ENCODE results near the gene ARHGAP25. TPM values are rescaled to one million over a fixed set of nuclear protein-coding genes. Genes with fewer than 3 reads are reported as not detected.

Gene ARHGAP25
- total RNA-seq, 1 donor from 2014 or later, result 31.8 TPM

- no peak overlapping the region for H3K4me3 ChIP-seq
- H3K4me1 ChIP-seq, result peaks cover 7% of the 10 kb centered on the region
- no peak overlapping the region for H3K27ac ChIP-seq
- TF ChIP-seq, protein P1, sequence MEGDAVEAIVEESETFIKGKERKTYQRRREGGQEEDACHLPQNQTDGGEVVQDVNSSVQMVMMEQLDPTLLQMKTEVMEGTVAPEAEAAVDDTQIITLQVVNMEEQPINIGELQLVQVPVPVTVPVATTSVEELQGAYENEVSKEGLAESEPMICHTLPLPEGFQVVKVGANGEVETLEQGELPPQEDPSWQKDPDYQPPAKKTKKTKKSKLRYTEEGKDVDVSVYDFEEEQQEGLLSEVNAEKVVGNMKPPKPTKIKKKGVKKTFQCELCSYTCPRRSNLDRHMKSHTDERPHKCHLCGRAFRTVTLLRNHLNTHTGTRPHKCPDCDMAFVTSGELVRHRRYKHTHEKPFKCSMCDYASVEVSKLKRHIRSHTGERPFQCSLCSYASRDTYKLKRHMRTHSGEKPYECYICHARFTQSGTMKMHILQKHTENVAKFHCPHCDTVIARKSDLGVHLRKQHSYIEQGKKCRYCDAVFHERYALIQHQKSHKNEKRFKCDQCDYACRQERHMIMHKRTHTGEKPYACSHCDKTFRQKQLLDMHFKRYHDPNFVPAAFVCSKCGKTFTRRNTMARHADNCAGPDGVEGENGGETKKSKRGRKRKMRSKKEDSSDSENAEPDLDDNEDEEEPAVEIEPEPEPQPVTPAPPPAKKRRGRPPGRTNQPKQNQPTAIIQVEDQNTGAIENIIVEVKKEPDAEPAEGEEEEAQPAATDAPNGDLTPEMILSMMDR (IDR thresholded peaks at IDR 0.05), result no peak
- H3K27me3 ChIP-seq, result no peaks in the 10 kb centered on the region
- no peak for DNase-seq
- no peaks in the 10 kb centered on the region for H3K36me3 ChIP-seq
- no peaks in the 10 kb centered on the region for H3K9me3 ChIP-seq
- intact Hi-C loops (cut with DNase I), result no loop called here
- ATAC-seq, result peak; percentile 57
These were observed 123.3 kb downstream of the ARHGAP25 start for GRCh38 chr2:68857855-68858456.

- intact Hi-C loops (cut with DNase I), result no loop called here
- Histone ChIP-seq H3K27me3 (no peaks in the 10 kb centered on the region), H3K36me3 (no peaks in the 10 kb centered on the region), H3K9me3 (no peaks in the 10 kb centered on the region), H3K27ac (no peak overlapping the region), H3K4me3 (no peak overlapping the region), H3K4me1 (peaks cover 7% of the 10 kb centered on the region)
- TF ChIP-seq, protein P1 (IDR thresholded peaks at IDR 0.05), result no peak
- ATAC-seq (no peak), DNase-seq (no peak)
These were observed 125.5 kb downstream of the ARHGAP25 start for GRCh38 chr2:68860111-68860510.

DNA sequence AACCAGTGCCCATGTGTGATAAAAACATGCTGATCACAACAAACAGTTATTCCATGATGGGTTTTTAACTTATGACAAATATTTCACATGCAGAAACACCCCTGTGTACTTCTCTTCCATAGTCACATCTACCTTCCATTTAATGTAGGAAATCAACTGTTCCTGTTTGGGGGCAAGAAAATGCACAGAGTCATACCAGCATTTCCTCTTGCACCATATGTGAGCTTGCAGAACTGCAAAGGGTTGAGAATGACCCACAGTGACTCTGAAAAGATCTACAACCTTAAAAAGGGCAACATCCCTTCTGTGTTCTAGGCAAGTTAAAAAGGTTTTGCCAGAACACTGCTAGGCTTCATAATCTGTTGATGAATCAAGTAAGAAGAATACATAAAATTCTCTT is 126.7 kb downstream of the ARHGAP25 start:
- Histone ChIP-seq H3K36me3 (no peaks in the 10 kb centered on the region), H3K4me1 (peaks cover 7% of the 10 kb centered on the region), H3K27ac (no peak overlapping the region), H3K4me3 (no peak overlapping the region), H3K9me3 (no peaks in the 10 kb centered on the region), H3K27me3 (no peaks in the 10 kb centered on the region)
- TF ChIP-seq, protein P1 (IDR thresholded peaks at IDR 0.05), result no peak
- intact Hi-C loops (cut with DNase I), result no loop called here
- DNase-seq (no peak), ATAC-seq (peak; percentile 68)

GRCh38 chr2:68862889-68863288 is 128.3 kb downstream of the ARHGAP25 start:
- TF ChIP-seq, protein P1 (IDR thresholded peaks at IDR 0.05), result no peak
- H3K9me3 ChIP-seq, result no peaks in the 10 kb centered on the region
- intact Hi-C loops (cut with DNase I), result no loop called here

DNA sequence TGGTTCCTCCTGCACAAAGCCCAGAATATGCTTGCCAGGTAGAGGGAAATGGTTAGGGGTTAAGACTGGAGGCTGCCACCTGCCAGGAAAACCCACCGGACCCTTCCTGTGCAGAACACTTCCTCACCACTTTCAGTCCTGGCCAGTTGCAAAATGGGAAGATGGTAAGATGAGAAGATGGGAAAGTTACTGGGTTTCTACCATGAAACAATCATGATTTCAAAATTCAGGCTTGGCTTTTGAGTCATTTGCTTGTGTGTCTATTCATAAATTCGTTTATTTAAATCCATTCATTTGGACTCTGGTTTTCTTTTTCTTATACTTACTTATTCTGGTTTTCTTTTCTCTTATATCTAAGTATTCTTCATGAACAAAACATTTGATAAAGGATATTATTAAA is 129.4 kb downstream of the ARHGAP25 start:
- Histone ChIP-seq H3K4me1 (no peaks in the 10 kb centered on the region), H3K27me3 (no peaks in the 10 kb centered on the region), H3K36me3 (no peaks in the 10 kb centered on the region), H3K27ac (no peak overlapping the region), H3K9me3 (no peaks in the 10 kb centered on the region), H3K4me3 (no peak overlapping the region)
- TF ChIP-seq, protein P1 (IDR thresholded peaks at IDR 0.05), result no peak
- intact Hi-C loops (cut with DNase I), result no loop called here
- DNase-seq (no peak), ATAC-seq (no peak)

More at GRCh38 chr2:68862889-68863288, 128.3 kb downstream of the ARHGAP25 start:
- DNase-seq, result no peak
- Histone ChIP-seq H3K27me3 (no peaks in the 10 kb centered on the region), H3K4me3 (no peak overlapping the region), H3K36me3 (no peaks in the 10 kb centered on the region), H3K27ac (no peak overlapping the region), H3K4me1 (peaks cover 7% of the 10 kb centered on the region)
- no peak for ATAC-seq

- Histone ChIP-seq H3K4me3 (no peak overlapping the region), H3K4me1 (no peaks in the 10 kb centered on the region), H3K36me3 (no peaks in the 10 kb centered on the region), H3K27me3 (no peaks in the 10 kb centered on the region), H3K9me3 (no peaks in the 10 kb centered on the region), H3K27ac (no peak overlapping the region)
- TF ChIP-seq, protein P1 (IDR thresholded peaks at IDR 0.05), result no peak
- no peak for ATAC-seq
- no peak for DNase-seq
- intact Hi-C loops (cut with DNase I), result no loop called here
These were observed 130.5 kb downstream of the ARHGAP25 start for GRCh38 chr2:68865108-68865507.

All from upper lobe of right lung (tissue), 1 donor.